HepG2 (cell line): ENCODE results near the gene RAD50. TPM values are rescaled to one million over a fixed set of nuclear protein-coding genes. Genes with fewer than 3 reads are reported as not detected.

Experiments used
- ADNP ChIP-seq: sonication (generic); formaldehyde crosslinking; IDR thresholded peaks from 2 replicates; pipeline ENCODE4 v1.4.0; 2020; ENCODE audit warnings: missing genetic modification reagents
- ATM ChIP-seq: fragments of 450-650 bp; IDR thresholded peaks from 2 replicates; pipeline ENCODE4 v1.7.1; 2017; ENCODE audit warnings: mild to moderate bottlenecking, borderline replicate concordance
- CBFB ChIP-seq: sonication (generic); formaldehyde crosslinking; IDR thresholded peaks from 2 replicates; pipeline ENCODE4 v1.4.0; 2020; ENCODE audit warnings: missing genetic modification reagents
- DZIP1 ChIP-seq: sonication (generic); formaldehyde crosslinking; IDR thresholded peaks from 2 replicates; pipeline ENCODE4 v1.5.0; 2020; ENCODE audit warnings: mild to moderate bottlenecking, missing genetic modification reagents
- FOSL2 ChIP-seq: sonication (generic); formaldehyde crosslinking; IDR thresholded peaks from 2 replicates; pipeline ENCODE4 v1.4.0; 2020; ENCODE audit warnings: missing genetic modification reagents
- GABPA ChIP-seq, 2 experiments: IDR thresholded peaks; 2 replicates each; pipeline ENCODE4 v1.6.1; 2011 to 2016; ENCODE audit warnings: low read depth in 2 of 2, low read length in 1 of 2, missing biosample characterization in 1 of 2, missing genetic modification characterization in 1 of 2
- HMGXB4 ChIP-seq, 2 experiments: sonication (generic) in 1 of 2; formaldehyde crosslinking in 1 of 2; IDR thresholded peaks; 2 replicates each; pipeline versions ENCODE4 v1.4.0 to v1.6.1; 2018 to 2020; ENCODE audit warnings: missing genetic modification reagents in 2 of 2, borderline replicate concordance in 1 of 2, low read depth in 1 of 2, mild to moderate bottlenecking in 1 of 2, missing biosample characterization in 1 of 2
- MEF2D ChIP-seq: sonication (generic); formaldehyde crosslinking; IDR thresholded peaks from 2 replicates; pipeline ENCODE4 v1.5.1; 2020; ENCODE audit warnings: mild to moderate bottlenecking, missing genetic modification reagents
- MIER2 ChIP-seq: IDR thresholded peaks from 2 replicates; pipeline ENCODE4 v1.6.1; 2016; ENCODE audit warnings: missing biosample characterization, missing genetic modification reagents
- NBN ChIP-seq: fragments of 450-650 bp; conservative IDR thresholded peaks from 2 replicates; pipeline ENCODE4 v1.6.1; 2017
- NFATC3 ChIP-seq: sonication (generic); formaldehyde crosslinking; IDR thresholded peaks from 2 replicates; pipeline ENCODE4 v1.5.1; 2020; ENCODE audit warnings: mild to moderate bottlenecking, missing genetic modification reagents
- RAD21 ChIP-seq: fragments of 450-650 bp; formaldehyde crosslinking; IDR thresholded peaks from 2 replicates; pipeline ENCODE4 v1.5.0; 2020; ENCODE audit warnings: mild to moderate bottlenecking
- RARA ChIP-seq: IDR thresholded peaks from 2 replicates; pipeline ENCODE4 v1.6.1; 2016; ENCODE audit warnings: missing genetic modification reagents, missing compliant biosample characterization
- SMC3 ChIP-seq: IDR thresholded peaks from 2 replicates; pipeline ENCODE4 v1.6.1; 2011; ENCODE audit warnings: low read length, improper control_type of control experiment
- SP140L ChIP-seq: sonication (generic); formaldehyde crosslinking; IDR thresholded peaks from 2 replicates; pipeline ENCODE4 v1.4.0; 2020; ENCODE audit warnings: missing genetic modification reagents, borderline replicate concordance
- SRSF1 ChIP-seq: fragments of 200-400 bp; formaldehyde crosslinking; optimal IDR thresholded peaks from 2 replicates; pipeline ENCODE3; 2017; ENCODE audit warnings: mild to moderate bottlenecking, low read depth, low read length, moderate library complexity
- ZFP1 ChIP-seq: IDR thresholded peaks from 2 replicates; pipeline ENCODE4 v1.6.1; 2016
- ZNF224 ChIP-seq: sonication (generic); formaldehyde crosslinking; IDR thresholded peaks from 2 replicates; pipeline ENCODE4 v1.5.0; 2020; ENCODE audit warnings: mild to moderate bottlenecking, missing genetic modification reagents
- ZNF460 ChIP-seq: sonication (generic); formaldehyde crosslinking; IDR thresholded peaks from 2 replicates; pipeline ENCODE4 v1.5.1; 2020; ENCODE audit warnings: missing genetic modification reagents, mild to moderate bottlenecking, borderline replicate concordance
- ZSCAN21 ChIP-seq: sonication (generic); formaldehyde crosslinking; IDR thresholded peaks from 2 replicates; pipeline ENCODE4 v1.8.0; 2022; ENCODE audit warnings: mild to moderate bottlenecking, missing genetic modification reagents, moderate library complexity, borderline replicate concordance
- polyA plus RNA-seq, 8 experiments: library from polyadenylated mRNA; depleted of rRNA in 3 of 8; stranded (reverse) in 7 of 8; unstranded in 1 of 8; fragments of >200 nt; fragmentation: Illumina TruSeq in 4 of 8; extraction: Trizol in 4 of 8; gene quantifications; 2 replicates each; pipeline versions ENCODE4 v1.2.1 to v1.2.3, GENCODE V29; 2011 to 2016; ENCODE audit warnings: low read depth in 4 of 8, missing spikeins in 1 of 8, mixed read lengths in 1 of 8; ENCODE audit not compliant: insufficient read depth in 1 of 8
- total RNA-seq, 5 experiments: library from RNA; depleted of rRNA; stranded (reverse); fragments of >200 nt; fragmentation: Illumina TruSeq; extraction: Trizol; gene quantifications; 2 replicates each; pipeline ENCODE4 v1.2.3, GENCODE V29; 2016; ENCODE audit warnings: low read depth in 1 of 5
- TF ChIP-seq, protein P1 (sequence below): sonication (generic); formaldehyde crosslinking; IDR thresholded peaks from 2 replicates; pipeline ENCODE4 v1.5.1; 2020; ENCODE audit warnings: missing genetic modification reagents, mild to moderate bottlenecking, borderline replicate concordance
- TF ChIP-seq, protein P2 (sequence below): sonication (generic); formaldehyde crosslinking; IDR thresholded peaks from 2 replicates; pipeline ENCODE4 v1.8.0; 2022; ENCODE audit warnings: mild to moderate bottlenecking, missing genetic modification reagents, borderline replicate concordance
- TF ChIP-seq, protein P3 (sequence below): sonication (generic); formaldehyde crosslinking; IDR thresholded peaks from 2 replicates; pipeline ENCODE4 v1.8.1; 2023; ENCODE audit warnings: mild to moderate bottlenecking, inconsistent platforms, moderate library complexity, missing genetic modification reagents, borderline replicate concordance

Gene RAD50
- total and polyA plus RNA-seq, 2 of the 13 experiments (the other 11 are each of a cell fraction or from before 2014, with no cell fraction given): 19.2 to 23.4 TPM

DNA sequence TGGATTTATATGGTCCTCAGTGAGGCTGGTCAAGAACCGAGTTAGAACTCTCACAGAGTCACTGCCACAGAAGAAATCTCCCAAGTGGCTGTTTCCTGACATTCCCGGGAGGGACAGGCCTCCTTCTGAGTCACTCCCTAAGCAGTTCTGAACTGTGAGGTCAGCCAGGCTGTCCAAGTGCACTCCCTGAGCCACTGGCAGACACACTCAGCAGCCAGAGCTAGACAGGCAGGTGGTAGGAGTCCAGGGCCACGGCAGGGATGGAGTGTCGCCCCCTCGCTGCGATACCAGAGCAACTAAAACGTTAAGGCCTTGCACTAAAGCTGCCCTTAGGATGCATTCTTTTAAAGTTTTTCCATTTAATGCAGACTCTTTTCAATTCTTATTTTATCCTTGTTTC is 120.4 kb downstream of the RAD50 start (continued):
- TF ChIP-seq DZIP1 (CRISPR knock-in tag) (no peak), NFATC3 (CRISPR knock-in tag) (no peak), SP140L (no peak), FOSL2 (CRISPR knock-in tag) (0 out of 2 replicates have a peak, but pooled peaks have one; percentile 35), ZNF224 (CRISPR knock-in tag) (no peak), HMGXB4 (CRISPR knock-in tag; IDR thresholded peaks at IDR 0.05; ENCODE audit: borderline replicate concordance in 1 of 2, low read depth in 1 of 2) (0 out of 4 replicates have a peak, but pooled peaks of 1 of the 2 experiments have one; percentile 50), MIER2 (CRISPR knock-in tag) (no peak), RARA (CRISPR knock-in tag) (0 out of 2 replicates have a peak, but pooled peaks have one; percentile 11), CBFB (no peak), SRSF1 (no peak), ZFP1 (no peak), ZNF460 (CRISPR knock-in tag) (no peak), RAD21 (CRISPR knock-in tag) (peak; percentile 38; the same call in 1 of the 2 replicates), ATM (no peak), GABPA (IDR thresholded peaks at IDR 0.05; ENCODE audit: low read depth, low read length) (no peak), GABPA (CRISPR knock-in tag; IDR thresholded peaks at IDR 0.05; ENCODE audit: low read depth) (no peak), SMC3 (peak; percentile 39), ADNP (no peak), NBN (no peak), MEF2D (CRISPR knock-in tag) (no peak), ZSCAN21 (CRISPR knock-in tag) (no peak)
- TF ChIP-seq, protein P1, sequence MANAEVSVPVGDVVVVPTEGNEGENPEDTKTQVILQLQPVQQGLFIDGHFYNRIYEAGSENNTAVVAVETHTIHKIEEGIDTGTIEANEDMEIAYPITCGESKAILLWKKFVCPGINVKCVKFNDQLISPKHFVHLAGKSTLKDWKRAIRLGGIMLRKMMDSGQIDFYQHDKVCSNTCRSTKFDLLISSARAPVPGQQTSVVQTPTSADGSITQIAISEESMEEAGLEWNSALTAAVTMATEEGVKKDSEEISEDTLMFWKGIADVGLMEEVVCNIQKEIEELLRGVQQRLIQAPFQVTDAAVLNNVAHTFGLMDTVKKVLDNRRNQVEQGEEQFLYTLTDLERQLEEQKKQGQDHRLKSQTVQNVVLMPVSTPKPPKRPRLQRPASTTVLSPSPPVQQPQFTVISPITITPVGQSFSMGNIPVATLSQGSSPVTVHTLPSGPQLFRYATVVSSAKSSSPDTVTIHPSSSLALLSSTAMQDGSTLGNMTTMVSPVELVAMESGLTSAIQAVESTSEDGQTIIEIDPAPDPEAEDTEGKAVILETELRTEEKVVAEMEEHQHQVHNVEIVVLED (CRISPR knock-in tag): no peak
- TF ChIP-seq, protein P2, sequence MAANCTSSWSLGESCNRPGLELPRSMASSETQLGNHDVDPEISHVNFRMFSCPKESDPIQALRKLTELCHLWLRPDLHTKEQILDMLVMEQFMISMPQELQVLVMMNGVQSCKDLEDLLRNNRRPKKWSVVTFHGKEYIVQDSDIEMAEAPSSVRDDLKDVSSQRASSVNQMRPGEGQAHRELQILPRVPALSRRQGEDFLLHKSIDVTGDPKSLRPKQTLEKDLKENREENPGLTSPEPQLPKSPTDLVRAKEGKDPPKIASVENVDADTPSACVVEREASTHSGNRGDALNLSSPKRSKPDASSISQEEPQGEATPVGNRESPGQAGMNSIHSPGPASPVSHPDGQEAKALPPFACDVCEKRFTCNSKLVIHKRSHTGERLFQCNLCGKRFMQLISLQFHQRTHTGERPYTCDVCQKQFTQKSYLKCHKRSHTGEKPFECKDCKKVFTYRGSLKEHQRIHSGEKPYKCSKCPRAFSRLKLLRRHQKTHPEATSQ (CRISPR knock-in tag): no peak
- TF ChIP-seq, protein P3, sequence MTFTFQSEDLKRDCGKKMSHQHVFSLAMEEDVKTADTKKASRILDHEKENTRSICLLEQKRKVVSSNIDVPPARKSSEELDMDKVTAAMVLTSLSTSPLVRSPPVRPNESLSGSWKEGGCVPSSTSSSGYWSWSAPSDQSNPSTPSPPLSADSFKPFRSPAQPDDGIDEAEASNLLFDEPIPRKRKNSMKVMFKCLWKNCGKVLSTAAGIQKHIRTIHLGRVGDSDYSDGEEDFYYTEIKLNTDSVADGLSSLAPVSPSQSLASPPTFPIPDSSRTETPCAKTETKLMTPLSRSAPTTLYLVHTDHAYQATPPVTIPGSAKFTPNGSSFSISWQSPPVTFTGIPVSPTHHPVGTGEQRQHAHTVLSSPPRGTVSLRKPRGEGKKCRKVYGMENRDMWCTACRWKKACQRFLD (CRISPR knock-in tag): no peak
